A549 (cell line): ENCODE results near the gene SKA2.

Source experiments
- CTCF ChIP-seq: fragments of >200 bp; sonication (Bioruptor Twin); formaldehyde crosslinking; IDR thresholded peaks from 3 replicates; pipeline ENCODE4 v1.5.1; 2016
- EHMT2 ChIP-seq: fragments of 200-600 bp; sonication (generic); IDR thresholded peaks from 2 replicates; pipeline ENCODE4 v1.6.1; 2016; ENCODE audit warnings: antibody characterized with exemption, low read depth, mild to moderate bottlenecking, moderate library complexity
- ELK1 ChIP-seq: fragments of 150-350 bp; IDR thresholded peaks from 2 replicates; pipeline ENCODE4 v1.6.1; 2014; ENCODE audit warnings: low read depth, mild to moderate bottlenecking, low read length
- EP300 ChIP-seq, 2 experiments: fragments of >200 bp; sonication (Bioruptor Twin); formaldehyde crosslinking; IDR thresholded peaks; 2 replicates in 1 of 2; 3 replicates in 1 of 2; pipeline ENCODE4 v1.6.1; 2016 to 2017
- ESRRA ChIP-seq: fragments of 150-350 bp; IDR thresholded peaks from 2 replicates; pipeline ENCODE4 v1.6.1; 2014; ENCODE audit warnings: mild to moderate bottlenecking, low read length, borderline replicate concordance
- JUN ChIP-seq, 2 experiments: fragments of >200 bp; sonication (Bioruptor Twin); formaldehyde crosslinking; IDR thresholded peaks; 2 replicates in 1 of 2; 3 replicates in 1 of 2; pipeline ENCODE4 v1.6.1; 2016 to 2017
- JUNB ChIP-seq: fragments of >200 bp; sonication (Bioruptor Twin); formaldehyde crosslinking; IDR thresholded peaks from 2 replicates; pipeline ENCODE4 v1.6.1; 2016
- MAX ChIP-seq: IDR thresholded peaks from 2 replicates; pipeline ENCODE4 v1.6.1; 2012
- RAD21 ChIP-seq, 2 experiments: fragments of >200 bp in 1 of 2; sonication (Bioruptor Twin) in 1 of 2; formaldehyde crosslinking in 1 of 2; IDR thresholded peaks in 1 of 2; conservative IDR thresholded peaks in 1 of 2; 2 replicates in 1 of 2; 3 replicates in 1 of 2; pipeline ENCODE4 v1.6.1; 2012 to 2018; ENCODE audit warnings: inconsistent platforms in 1 of 2
- RNF2 ChIP-seq: fragments of 200-600 bp; sonication (generic); IDR thresholded peaks from 2 replicates; pipeline ENCODE4 v1.6.1; 2016; ENCODE audit warnings: low read depth, mild to moderate bottlenecking, antibody characterized with exemption, moderate library complexity, borderline replicate concordance
- SMC3 ChIP-seq: fragments of >200 bp; sonication (Bioruptor Twin); formaldehyde crosslinking; IDR thresholded peaks from 3 replicates; pipeline ENCODE4 v1.6.1; 2018; ENCODE audit warnings: inconsistent platforms
- ZC3H11A ChIP-seq: fragments of 450-650 bp; IDR thresholded peaks from 2 replicates; pipeline ENCODE4 v1.6.1; 2014; ENCODE audit warnings: antibody characterized with exemption, mild to moderate bottlenecking
- TF ChIP-seq, protein P1 (sequence below): fragments of 200-600 bp; sonication (generic); IDR thresholded peaks from 2 replicates; pipeline ENCODE4 v1.6.1; 2016; ENCODE audit warnings: antibody characterized with exemption, mild to moderate bottlenecking, moderate library complexity

DNA sequence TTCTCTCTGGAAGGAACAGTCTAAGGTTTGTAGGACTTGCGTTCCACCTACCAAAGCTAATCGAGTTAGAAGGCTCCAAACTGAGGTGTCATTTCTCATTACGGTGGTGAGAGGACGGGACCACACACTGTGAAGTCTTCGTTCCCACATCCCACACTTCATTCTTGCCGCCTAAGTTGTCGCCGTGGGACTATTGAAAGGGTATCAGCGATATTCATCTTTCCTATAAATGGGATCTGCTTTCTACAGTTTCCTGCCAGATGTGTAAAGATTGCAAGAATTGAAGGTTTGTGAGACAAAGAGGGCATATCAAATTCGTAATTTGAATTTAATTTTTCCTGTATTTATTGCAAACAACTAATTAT is 47.7 kb downstream of the SKA2 start:
- no peak for TF ChIP-seq CTCF
- no peak for TF ChIP-seq ESRRA
- no peak for TF ChIP-seq JUN (IDR thresholded peaks at IDR 0.05)
- TF ChIP-seq MAX = no peak
- TF ChIP-seq JUNB = no peak
- no peak for TF ChIP-seq EHMT2
- no peak for TF ChIP-seq ZC3H11A
- no peak for TF ChIP-seq RAD21 (conservative IDR thresholded peaks at IDR 0.05 in 1 of 2, IDR thresholded peaks at IDR 0.05 in 1 of 2)
- TF ChIP-seq SMC3 = no peak
- TF ChIP-seq, protein P1, sequence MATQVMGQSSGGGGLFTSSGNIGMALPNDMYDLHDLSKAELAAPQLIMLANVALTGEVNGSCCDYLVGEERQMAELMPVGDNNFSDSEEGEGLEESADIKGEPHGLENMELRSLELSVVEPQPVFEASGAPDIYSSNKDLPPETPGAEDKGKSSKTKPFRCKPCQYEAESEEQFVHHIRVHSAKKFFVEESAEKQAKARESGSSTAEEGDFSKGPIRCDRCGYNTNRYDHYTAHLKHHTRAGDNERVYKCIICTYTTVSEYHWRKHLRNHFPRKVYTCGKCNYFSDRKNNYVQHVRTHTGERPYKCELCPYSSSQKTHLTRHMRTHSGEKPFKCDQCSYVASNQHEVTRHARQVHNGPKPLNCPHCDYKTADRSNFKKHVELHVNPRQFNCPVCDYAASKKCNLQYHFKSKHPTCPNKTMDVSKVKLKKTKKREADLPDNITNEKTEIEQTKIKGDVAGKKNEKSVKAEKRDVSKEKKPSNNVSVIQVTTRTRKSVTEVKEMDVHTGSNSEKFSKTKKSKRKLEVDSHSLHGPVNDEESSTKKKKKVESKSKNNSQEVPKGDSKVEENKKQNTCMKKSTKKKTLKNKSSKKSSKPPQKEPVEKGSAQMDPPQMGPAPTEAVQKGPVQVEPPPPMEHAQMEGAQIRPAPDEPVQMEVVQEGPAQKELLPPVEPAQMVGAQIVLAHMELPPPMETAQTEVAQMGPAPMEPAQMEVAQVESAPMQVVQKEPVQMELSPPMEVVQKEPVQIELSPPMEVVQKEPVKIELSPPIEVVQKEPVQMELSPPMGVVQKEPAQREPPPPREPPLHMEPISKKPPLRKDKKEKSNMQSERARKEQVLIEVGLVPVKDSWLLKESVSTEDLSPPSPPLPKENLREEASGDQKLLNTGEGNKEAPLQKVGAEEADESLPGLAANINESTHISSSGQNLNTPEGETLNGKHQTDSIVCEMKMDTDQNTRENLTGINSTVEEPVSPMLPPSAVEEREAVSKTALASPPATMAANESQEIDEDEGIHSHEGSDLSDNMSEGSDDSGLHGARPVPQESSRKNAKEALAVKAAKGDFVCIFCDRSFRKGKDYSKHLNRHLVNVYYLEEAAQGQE = no peak
- TF ChIP-seq EP300 (IDR thresholded peaks at IDR 0.05) = no peak
- no peak for TF ChIP-seq ELK1
- TF ChIP-seq RNF2 = no peak
